CD4-positive, alpha-beta T cell treated with Interleukin-17A for 1 hour (primary cell): ENCODE data around the gene GAN.
"Not testable (repeated sequence)": the region's sequence is repeated elsewhere in the genome, so short reads cannot be mapped to it uniquely, and the experiment has no call there.

Experiments
- DNase-seq: peaks from one replicate; pipeline ENCODE4 v3.0.0-alpha.2; 2020

Gene GAN

DNA sequence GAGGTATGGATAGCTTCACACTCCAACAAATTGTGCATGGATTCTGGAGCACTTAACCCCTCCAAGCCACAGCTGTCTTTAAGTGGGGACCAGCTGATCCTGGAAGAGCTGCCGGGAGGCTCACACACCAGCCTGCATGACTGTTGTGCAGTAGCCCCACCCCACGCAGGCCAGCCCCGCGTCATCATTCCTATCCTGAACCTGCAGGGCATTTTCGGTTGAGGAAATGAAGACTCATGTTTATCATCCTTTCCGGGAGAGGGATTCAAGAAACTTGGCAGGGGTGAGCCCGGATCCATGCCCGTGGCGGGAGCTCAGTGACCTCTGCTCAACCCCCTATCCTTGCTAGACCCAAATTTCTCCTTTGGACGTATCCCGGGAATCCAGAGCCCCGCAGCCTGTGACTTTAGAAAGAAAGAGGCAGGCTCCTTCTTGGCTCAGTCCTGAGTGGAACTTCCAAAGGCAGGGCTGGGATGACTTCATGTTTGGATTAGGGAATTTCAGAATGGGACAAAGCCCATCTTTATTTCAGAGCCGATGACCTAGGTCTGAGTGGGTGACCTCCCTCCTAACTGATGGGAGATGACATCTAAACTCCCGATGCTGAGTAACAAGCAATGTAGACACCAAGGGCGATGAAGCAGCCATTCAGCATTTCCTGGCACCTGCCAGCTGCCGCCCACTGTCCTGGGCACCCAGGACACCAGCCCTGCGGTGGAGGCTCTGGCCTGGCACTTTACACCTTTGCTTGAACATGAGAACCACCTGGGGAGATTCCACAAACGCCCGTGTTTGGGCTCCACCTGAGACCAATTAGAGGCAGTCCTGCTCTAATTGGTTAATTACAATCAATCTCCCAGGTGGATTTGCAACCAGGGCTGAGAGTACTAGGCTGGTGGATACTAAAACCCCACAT lies 86.5 kb downstream of the GAN start:
- DNase-seq: no peak

DNA sequence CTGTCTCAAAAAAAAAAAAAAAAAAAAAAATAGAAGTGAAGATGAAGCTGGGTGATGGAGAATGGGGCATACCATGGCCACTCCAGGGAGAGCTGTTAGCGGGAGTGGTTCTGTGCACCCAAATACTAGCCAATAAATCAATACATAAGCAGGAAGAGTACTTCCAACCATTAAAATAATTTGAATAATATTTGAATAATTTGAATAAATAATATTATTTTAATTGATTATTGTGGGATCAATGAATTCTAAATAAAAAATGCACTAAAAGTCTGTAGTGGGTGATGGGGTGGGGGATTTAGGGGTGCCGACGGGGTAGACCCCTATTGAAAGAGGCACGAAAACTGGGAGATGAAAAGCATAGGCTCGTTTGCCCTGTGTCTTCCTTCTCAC lies 88.4 kb downstream of the GAN start:
- DNase-seq: no peak

DNA sequence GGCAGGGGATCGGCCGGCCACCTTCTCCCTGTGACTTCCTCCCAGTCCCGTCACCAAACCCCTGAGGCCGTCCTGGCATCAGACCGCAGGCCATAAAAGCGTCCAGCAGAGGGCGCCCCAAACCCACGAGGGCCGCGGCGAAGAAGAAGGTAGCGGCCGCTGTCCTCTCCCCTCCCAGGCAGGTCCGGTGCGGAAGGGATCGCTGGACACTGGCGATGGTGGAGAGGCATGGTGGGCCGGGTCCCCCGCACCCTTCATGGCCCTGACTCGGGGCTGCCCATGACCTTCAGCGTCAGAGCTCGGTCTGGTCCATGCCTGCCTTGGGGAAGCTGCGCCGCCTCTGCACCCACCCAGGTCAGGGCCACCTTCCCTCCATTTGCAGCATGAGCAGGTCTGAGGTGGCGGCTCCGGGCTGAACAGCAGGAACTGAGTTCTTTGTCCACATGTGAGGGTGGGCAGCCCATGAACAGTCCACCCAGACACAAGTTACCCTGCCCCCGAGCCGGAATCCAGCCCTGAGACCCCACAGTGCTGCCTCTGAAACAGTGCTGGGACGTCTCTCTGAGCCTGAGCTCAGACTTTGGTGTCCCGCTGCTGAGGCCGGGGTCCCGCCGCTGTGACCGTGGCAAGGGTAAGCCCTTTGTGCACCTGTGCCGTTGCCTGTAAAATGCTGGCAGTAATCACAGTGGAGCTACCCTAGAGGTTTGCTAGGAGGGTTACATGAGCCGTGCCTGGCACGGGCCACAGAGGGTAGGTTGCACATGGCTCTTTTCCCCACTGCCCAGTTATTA lies 89.0 kb downstream of the GAN start:
- DNase-seq: peak; percentile 81

DNA sequence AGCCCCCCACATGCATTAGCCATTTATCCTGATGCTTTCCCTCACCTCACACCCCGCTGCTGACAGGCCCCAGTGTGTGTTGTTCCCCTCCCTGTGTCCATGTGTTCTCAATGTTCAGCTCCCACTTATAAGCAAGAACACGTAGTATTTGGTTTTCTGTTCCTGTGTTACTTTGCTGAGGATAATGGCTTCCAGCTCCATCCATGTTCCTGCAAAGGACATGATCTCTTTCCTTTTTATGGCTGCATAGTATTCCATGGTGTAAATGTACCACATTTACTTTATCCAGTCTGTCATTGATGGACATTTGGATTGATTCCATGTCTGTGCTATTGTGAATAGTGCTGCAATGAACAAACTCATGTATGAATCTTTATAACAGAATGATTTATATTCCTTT lies 90.2 kb downstream of the GAN start:
- DNase-seq: not testable (repeated sequence)

DNA sequence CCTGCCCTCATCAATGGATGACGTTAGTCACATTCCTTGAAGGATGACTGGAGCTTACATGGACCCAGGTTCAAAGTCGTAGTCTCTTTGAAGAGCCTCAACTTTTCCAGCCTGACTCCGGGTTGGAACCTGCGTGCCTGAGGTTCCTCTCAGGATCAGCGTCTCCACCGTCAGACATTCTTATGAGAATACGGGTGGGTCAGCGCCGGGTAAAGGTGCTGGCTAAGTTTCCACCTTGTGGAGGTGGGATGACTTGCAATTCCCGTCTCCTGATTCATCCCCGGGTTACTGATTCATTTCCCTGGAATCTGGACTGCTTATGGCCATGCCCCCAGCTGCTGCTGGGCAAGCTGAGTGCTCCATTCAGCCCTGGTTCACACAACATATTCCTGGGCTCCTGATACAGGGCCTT lies 90.9 kb downstream of the GAN start:
- no peak for DNase-seq

DNA sequence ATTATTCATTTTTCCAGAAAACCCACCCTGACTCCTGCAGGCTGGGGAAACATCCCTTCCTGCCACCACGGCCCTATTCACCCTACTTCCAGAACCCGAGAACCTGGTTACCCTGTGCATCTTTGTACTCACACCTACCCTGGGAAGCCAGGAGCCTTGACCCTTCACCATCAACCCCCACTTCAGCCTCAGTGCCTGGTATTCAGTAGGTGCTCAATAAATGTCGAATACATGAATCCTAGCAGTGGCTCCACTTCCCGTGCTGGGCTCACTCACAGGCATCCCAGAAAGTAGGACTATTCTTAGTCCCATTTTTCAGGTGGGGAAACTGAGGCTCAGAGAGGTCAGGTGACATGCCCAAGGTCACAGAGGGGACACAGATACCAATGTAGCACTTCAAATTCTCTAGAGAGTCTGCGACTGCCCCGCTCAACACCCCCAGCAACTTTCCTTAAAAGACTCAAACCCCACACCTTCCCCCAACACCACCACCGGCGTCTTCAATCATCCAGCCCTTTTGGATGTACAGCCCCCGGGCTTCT lies 93.7 kb downstream of the GAN start:
- DNase-seq: no peak

DNA sequence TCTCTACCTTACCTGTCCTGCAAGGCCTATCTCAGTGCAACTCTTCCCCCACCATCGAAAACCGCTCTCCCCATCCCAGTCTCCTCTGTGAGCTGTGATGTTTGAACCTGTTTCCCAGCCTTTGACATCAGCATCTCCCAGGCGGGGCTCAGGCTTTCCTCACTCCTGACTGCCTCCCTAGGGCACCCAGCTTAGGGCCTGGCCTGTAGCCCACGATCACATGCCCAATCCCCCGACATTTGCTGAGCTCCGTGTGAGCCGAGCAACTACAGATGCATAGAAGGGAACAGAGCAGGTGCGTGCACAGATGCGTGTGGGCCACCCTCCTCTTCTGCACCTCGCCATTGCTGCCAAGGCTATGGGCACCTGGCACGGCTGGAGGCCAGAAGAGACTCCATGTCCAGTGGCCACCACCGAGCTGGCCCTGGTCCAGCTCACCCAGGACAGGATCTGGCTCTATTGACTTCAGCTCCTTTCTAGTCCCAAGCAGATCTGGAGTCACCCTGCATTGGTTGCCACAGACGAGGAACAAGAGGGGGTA lies 94.3 kb downstream of the GAN start:
- DNase-seq: no peak

DNA sequence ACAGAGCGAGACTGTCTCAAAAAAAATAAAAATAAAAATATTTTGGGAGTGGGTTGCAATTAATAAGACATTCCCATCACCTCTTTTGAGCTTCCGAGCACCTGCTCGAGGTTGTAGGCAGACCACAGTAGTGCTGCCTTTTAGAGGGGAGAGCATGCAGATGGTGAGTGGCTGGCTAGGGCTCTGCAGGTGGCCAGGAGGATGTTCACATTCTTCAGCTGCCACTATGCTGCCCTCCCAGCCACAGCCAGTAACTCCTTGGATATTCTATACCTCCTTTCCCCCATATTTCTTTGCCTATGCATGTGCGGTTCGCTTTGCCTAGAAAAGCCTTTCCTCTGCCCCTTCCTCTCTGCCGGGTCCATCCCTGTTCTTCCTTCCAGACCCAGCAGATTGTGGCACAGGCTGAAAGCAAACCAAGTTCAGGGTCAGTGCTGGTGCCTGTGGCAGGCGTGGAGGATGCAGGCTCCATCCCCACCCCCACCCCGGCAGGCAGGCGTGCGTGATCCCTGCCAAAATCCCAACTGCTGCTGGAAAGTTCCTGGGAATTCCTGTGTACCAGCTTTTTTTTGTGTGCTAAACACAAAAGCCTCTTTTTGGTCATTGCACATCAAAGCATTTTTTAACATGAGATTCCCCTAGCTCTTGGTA lies 96.0 kb downstream of the GAN start:
- DNase-seq: no peak

DNA sequence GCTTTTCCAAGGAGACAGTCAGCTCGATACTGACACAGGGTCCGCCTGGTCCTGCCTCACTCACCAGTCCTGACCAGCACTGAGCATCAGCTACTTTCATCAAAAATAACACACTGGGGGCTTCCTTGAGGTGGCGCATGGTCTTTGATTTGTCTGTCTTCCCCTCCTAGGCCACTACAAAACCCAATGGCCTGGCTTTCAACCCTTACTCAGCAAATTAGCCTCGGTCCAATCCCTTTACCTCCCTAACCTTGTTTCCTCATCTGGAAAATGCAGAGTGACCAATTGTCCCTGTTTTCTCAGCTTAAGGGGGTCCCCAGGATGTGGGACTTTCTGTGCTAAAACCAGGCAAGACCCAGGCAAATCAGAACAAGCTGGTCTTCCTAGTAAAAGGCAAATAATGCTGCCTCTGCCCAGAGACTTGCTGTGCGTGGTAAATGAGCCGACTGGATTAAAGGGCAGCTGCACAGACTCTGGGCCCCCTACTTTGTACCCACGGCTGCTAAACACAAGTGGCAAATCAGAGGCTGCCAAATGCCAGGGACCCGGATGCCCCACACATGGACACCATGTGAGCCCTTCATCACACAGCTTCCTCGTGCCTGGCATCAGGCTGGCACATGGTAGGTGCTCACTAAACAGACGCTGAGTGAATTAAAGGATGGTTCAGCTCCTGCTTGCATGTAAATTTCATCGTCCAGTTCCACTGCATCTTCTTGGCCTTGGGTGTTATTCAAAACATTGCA lies 98.7 kb downstream of the GAN start:
- DNase-seq: no peak

DNA sequence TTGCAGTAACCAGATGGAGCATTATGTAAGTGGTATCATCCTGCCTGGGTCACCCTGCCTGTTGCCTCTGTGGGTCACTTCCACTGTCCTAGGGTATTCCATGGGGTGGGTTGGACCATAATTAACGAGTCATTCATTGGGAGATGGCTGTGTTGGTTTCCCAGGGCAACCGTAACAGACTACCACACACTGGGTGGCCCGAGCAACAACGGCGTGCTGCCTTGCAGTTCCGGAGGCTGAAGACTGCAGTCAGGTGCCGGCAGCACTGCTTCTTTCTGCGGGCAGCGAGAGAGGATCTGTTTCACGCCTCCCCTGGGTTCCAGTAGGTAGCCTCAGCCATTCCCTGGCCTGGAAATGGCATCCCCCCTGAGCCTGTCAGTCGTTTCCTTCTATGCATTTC lies 101.0 kb downstream of the GAN start:
- no peak for DNase-seq

DNA sequence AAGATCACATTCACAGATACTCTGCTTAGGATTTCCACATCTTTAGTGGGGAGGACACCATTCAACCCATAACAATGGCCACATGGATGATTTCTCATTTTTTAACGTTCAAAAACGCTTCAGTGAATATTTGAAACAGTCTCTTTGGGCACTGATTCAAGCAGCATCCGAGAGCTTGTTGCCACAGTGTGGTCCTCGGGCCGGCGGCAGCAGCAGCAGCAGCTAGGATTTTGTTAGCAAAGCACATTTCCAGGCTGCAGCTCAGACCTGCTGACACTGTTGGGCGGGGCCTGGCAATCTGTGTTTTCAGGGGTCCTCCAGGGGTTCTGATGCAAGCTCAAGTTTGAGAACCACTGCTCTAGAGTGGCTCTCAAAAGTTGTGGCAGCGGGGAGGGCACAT lies 102.0 kb downstream of the GAN start:
- no peak for DNase-seq

DNA sequence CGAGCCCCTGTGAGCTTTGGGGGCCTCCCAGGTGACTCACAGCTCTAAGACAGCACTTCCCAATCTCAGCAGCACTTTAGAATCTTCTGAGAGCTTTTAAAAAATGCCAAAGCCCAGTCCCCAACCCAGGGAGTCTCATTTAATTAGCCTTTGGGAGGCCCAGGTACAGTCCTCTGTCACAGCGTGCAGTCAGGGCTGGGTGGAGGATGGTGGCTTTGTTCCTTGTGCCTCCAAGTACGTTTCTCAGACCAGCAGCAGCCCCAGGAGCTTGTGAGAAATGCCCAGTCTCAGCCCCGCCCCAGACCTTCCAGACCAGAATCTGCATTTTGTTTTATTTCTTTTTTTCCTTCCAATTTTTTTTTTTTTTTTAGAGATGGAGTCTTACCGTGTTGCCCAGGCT lies 102.4 kb downstream of the GAN start:
- no peak for DNase-seq

DNA sequence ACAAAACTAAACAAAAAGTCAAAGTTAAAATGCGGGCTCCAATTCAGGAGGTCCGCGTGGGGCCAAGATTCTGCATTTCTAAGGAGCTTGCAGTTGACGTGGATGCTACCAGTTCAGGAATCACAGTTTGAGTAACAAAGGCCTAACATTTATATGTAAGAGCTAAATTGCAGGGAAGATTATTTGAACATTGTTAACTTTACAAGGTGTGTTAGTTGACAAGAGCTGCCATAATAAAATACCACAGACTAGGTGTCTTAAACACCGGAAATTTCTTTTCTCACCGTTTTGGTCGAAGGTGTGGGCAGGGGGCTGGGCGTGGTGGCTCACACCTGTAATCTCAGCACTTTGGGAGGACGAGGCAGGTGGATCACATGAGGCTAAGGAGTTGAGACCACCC lies 105.0 kb downstream of the GAN start:
- no peak for DNase-seq

DNA sequence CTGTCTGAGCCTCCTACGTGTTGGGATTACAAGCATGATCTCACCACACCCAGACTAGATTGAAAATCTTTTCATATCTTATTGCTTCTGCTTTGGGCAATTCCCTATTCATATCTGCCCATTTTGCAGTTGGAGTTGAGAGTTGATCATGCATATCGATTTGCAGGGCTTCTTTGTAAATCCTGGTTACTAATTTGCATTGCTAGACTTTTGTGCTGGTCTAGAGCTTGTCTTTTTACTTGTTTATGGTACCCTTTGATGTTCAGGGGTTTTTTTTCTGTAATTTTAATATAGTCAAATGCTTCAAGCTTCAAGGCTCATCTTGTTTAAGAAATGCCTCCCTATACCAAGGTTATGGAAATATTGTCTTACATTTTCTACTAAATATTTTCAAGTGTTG lies 106.4 kb downstream of the GAN start:
- DNase-seq: no peak

DNA sequence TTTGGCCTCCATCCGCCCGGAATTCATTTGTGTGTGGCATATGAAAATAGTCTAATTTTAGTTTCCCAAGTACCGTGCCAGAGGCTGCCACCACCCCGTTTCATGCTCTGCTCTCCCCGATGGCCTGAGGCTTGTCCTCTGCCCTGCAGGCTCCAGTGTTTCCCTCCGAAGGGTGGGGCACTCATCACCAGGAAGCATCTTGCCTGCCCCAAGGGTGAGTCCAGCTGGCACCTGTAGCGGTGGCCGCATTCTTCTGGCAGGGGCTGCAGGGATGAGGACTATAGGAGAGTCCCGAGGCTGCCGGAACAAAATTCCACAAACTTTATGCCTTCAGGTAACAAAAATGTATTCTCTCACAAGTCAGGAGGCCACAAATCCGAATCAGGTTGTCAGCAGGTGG lies 106.8 kb downstream of the GAN start:
- no peak for DNase-seq

DNA sequence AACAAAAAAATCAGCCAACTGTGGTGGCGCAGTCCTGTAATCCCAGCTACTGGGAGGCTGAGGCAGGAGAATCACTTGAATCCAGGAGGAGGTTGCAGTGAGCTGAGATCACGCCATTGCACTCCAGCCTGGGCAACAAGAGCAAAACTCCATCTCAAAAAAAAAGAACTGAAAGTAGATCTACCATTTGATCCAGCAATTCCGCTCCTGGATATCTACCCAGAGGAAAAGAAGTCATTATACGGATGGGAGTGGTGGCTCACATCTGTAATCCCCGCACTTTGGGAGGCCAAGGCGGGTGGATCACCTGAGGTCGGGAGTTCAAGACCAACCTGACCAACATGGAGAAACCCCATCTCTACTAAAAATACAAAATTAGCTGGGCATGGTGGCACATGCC lies 107.4 kb downstream of the GAN start:
- not testable (repeated sequence) for DNase-seq

DNA sequence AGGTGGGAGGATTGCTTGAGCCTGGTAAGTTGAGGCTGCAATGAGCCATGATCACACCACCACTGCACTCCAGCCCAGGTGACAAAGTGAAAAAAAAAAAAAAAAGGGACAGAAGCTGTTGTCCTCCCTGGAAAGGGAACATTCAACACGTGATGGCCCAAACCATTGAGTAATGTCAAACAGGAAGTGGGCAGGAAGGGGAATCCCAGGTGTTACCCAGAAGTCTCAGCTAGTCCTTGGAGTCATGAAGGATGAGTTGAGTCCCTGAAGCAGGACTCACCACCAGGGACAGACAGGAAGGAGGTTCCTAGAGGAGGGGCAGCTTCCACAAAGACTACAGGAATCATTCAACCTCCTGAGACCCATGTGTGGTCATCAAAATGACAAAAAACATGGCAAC lies 110.0 kb downstream of the GAN start:
- DNase-seq: peak; percentile 47

DNA sequence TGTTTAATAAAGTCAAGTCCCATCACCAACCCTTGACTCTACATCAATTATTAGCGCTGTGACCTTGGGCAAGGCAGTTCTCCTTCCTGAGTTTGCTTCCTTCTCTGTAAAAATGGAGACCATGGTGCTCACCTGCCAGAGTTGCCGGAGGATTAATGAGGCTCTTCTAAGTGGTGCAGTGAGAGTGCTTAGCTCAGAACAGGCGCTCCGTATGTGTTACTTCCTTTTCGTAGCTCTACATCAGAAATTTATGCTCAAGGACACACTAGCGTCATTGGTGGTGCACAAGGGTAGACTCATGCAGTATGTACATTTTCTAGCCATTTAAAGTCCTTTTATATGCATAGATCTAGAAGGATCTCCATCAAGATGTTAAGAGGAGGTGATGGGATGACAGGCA lies 112.5 kb downstream of the GAN start:
- DNase-seq: no peak

DNA sequence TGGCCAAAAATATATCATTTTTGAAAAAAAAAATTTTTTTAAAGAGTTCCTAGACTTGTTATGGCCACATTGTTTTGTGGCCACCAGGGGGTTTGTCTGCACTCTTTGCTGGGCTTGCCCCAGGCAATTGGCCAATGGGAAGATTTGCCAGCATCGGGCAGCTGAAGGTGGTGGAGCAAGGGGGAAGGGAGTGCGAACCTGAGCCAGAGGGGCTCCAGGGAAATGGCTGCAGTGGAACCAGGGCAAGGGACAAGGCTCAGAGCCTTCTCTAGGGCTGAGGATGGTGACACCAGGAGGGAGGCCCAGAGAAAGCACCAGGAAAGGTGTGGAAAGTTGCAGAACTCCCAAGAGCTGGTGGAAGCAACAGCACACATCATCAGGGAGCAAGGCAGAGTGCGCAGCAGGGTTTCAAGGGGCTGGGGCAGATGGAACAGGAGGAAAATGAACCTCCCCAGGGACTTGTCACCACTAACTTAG lies 114.3 kb downstream of the GAN start:
- DNase-seq: no peak

DNA sequence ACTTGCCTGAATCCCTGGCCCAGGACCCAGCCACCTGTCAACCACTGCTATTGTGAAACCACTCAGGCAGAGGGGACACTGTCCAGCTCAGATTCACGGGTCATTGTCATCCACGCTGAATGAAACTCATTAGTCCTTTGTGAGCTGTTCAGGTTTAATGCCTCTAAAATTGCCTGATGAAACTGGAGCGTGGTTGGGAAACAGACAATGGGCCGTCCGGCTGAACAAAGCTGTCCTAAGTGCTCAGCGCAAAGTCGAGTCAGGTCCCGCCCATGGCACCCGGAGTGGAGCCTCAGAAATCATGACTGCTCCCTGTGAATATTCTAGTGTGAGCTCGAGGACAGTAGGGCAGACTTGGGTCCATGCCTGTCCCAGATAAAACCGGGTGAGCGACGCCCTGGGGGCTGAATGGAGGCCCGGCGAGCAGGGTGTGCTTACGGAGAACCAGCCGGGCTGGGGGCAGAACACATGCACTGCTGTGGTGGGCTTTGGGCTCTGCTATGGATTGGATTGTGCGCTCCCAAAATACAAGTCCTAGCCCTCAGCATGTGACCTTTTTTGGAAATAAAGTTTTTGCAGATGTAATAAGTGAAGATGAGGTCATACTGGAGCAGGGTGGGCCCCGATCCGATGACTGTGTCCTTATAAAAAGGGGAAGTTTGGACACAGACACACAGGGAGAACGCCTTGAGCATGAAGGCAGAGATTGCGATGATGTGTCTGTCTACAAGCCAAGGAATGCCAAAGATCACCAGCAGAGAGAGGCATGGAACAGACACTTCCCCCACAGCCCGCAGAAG lies 117.0 kb downstream of the GAN start:
- DNase-seq: no peak

DNA sequence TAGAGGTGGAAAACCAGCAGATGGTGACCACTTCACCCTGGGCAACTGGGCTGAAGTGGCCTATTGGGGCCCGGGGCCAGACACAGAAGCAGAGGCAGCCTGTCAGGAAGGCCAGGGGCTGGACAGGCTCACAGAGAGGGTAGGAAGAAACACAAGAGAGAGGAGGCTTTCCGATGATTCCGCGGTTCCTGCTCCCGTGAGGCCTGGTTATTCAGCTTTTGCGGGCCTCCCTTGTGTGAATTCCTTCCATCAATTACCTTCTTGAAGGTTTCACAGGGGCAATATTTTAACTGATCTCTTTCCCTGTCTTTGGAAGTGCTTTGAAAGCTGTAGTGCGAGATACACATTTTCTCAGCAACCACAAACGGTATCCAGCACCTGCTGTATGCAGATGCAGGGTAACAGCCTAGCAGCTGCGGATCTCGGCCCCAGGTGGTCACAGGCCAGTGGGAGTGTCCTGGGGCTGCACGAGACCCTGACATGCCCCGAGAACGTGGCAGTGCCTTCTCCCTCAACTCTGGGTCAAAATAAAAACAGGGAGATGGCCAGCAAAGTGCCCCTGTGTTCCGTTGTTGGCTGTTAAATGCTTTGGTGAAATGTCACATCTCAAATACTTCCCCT lies 118.3 kb downstream of the GAN start:
- DNase-seq: no peak
